ENCODE results near the gene INPP4B. TPM values are rescaled to one million over a fixed set of nuclear protein-coding genes. Genes with fewer than 3 reads are reported as not detected.

INPP4B gene
- total and polyA plus RNA-seq, 3 donors from 2014 or later = 23.2 to 64.5 (median 55.2) TPM

DNA sequence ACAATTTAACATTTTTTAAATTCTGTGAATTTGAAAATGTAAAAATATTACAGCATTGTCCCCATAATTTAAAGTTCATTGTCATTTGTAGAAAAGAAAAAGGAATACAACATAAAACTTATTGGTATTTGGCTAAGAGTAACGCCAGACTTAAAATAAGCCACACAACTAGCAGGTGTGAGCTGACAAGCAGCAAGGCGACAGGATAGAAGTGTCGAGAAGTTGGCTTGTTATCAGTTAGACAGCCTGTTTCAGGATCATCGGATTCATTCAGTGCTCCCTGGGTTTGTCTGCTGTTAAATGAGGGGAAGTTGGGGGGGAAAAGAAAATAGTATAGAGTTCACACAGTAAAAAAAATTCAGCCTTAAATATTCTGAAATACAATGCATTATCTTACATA is 816.1 kb downstream of the INPP4B start:
- intact Hi-C loops (cut with DNase I; ENCODE audit: low total_unique reads) = no loop called here
- TF ChIP-seq, protein P1, sequence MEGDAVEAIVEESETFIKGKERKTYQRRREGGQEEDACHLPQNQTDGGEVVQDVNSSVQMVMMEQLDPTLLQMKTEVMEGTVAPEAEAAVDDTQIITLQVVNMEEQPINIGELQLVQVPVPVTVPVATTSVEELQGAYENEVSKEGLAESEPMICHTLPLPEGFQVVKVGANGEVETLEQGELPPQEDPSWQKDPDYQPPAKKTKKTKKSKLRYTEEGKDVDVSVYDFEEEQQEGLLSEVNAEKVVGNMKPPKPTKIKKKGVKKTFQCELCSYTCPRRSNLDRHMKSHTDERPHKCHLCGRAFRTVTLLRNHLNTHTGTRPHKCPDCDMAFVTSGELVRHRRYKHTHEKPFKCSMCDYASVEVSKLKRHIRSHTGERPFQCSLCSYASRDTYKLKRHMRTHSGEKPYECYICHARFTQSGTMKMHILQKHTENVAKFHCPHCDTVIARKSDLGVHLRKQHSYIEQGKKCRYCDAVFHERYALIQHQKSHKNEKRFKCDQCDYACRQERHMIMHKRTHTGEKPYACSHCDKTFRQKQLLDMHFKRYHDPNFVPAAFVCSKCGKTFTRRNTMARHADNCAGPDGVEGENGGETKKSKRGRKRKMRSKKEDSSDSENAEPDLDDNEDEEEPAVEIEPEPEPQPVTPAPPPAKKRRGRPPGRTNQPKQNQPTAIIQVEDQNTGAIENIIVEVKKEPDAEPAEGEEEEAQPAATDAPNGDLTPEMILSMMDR (IDR thresholded peaks at IDR 0.05) = no peak
- TF ChIP-seq POLR2A (IDR thresholded peaks at IDR 0.05) = no peak
- H3K36me3 ChIP-seq (ENCODE audit: low read depth, missing control alignments) = no peaks in the 10 kb centered on the region
- no peaks in the 10 kb centered on the region for H3K4me1 ChIP-seq
- no peaks in the 10 kb centered on the region for H3K27me3 ChIP-seq
- H3K9me3 ChIP-seq = no peaks in the 10 kb centered on the region
- no peak for DNase-seq
- WGBS, 2 donors = 75 to 81% methylated on average over 4 of the region's 4 CpGs
- no peak overlapping the region for H3K4me3 ChIP-seq
- H3K27ac ChIP-seq = no peak overlapping the region

DNA sequence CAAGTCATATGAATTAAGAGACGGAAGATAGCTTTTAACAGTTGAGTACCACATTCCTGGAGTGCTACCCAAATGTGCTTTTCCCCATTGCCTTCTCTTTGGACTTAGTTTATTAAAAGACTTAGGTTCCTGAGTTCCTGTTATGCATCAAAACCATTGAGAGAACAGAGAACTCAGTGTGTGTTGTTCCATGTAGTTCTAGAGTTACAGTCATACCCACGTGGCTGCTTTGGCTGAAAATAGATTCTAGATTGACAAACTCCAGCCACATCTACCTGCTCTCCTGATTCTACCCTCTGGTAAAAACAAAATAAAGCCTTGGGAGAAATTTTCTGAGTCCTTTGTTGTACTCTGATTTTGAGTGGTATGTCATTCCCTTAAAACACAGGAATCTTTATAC is 824.3 kb downstream of the INPP4B start:
- H3K27me3 ChIP-seq = no peaks in the 10 kb centered on the region
- no peaks in the 10 kb centered on the region for H3K36me3 ChIP-seq (ENCODE audit: low read depth, missing control alignments)
- intact Hi-C loops (cut with DNase I; ENCODE audit: low total_unique reads) = no loop called here
- no peak for DNase-seq
- TF ChIP-seq POLR2A (IDR thresholded peaks at IDR 0.05) = no peak
- TF ChIP-seq, protein P1 (IDR thresholded peaks at IDR 0.05) = no peak
- H3K4me1 ChIP-seq = no peaks in the 10 kb centered on the region
- H3K27ac ChIP-seq = no peak overlapping the region
- H3K9me3 ChIP-seq = no peaks in the 10 kb centered on the region
- no peak overlapping the region for H3K4me3 ChIP-seq
- WGBS, 2 donors = 88 to 97% methylated on average over 2 of the region's 2 CpGs

DNA sequence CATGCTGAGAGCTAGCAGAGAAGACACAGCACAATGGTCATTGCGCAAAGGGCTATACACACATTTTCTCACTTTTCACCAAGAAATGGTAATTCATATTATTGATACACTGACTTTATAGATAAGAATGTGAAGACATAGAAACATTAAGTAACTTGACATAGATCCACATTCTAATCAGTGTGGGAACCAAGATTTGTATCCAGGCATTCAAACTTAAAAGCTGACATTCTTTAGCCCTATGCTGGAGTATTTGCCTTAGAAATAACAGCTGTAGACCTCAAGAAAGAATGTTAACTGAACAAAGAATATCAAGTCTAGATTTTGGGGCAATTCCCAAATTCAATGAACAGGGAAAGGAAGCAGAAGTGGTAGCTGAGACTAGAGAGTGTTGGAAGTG is 824.9 kb downstream of the INPP4B start:
- no peaks in the 10 kb centered on the region for H3K4me1 ChIP-seq
- no peaks in the 10 kb centered on the region for H3K36me3 ChIP-seq (ENCODE audit: low read depth, missing control alignments)
- no peak for DNase-seq
- no peaks in the 10 kb centered on the region for H3K27me3 ChIP-seq
- intact Hi-C loops (cut with DNase I; ENCODE audit: low total_unique reads) = no loop called here
- 97 to 100% methylated on average over 1 of the region's 1 CpG for WGBS, 2 donors
- no peaks in the 10 kb centered on the region for H3K9me3 ChIP-seq
- no peak overlapping the region for H3K4me3 ChIP-seq
- no peak for TF ChIP-seq POLR2A (IDR thresholded peaks at IDR 0.05)
- TF ChIP-seq, protein P1 (IDR thresholded peaks at IDR 0.05) = no peak
- H3K27ac ChIP-seq = no peak overlapping the region

DNA sequence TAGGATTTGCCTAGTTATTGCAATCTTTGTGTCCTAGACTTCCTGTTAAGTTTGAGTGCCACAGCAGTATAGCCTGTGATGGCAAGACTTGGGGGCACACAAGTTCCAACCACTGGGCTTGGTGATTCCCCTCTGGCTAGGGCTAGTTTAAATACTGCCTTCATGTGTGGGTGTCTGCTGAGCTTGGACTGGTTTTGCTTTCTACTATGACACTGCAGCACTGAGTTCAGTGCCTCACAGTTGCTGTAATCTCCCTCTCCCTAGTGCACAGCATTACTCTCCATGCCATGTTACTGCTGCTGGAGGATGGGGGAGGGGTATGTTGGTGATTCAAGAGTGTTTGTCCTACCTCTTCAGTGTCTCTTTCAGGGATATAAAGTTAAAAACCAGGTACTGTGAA is 830.1 kb downstream of the INPP4B start:
- Histone ChIP-seq H3K4me3 (no peak overlapping the region), H3K4me1 (no peaks in the 10 kb centered on the region), H3K9me3 (no peaks in the 10 kb centered on the region), H3K27ac (no peak overlapping the region), H3K36me3 (ENCODE audit: low read depth, missing control alignments) (no peaks in the 10 kb centered on the region), H3K27me3 (no peaks in the 10 kb centered on the region)
- DNase-seq = no peak
- TF ChIP-seq, protein P1 (IDR thresholded peaks at IDR 0.05) = no peak
- no peak for TF ChIP-seq POLR2A (IDR thresholded peaks at IDR 0.05)
- intact Hi-C loops (cut with DNase I; ENCODE audit: low total_unique reads) = no loop called here

DNA sequence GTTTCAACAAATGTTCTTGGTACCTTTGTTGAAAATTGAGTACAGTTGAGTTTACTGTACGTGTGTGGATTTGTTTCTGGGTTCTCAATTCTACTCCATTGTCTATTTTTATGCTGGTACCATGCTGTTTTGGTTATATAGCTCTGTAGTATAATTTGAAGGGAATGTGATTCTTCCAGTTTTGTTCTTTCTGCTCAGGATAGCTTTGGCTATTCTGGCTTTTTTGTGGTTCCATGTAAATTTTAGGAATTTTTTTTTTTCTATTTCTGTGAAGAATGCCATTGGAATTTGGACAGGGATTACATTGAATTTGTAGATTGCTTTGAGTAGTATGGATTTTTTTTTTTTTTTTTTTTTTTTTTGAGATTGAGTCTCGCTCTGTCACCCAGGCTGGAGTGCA is 836.4 kb downstream of the INPP4B start:
- intact Hi-C loops (cut with DNase I; ENCODE audit: low total_unique reads) = no loop called here
- no peaks in the 10 kb centered on the region for H3K27me3 ChIP-seq
- H3K36me3 ChIP-seq (ENCODE audit: low read depth, missing control alignments) = no peaks in the 10 kb centered on the region
- H3K27ac ChIP-seq = no peak overlapping the region
- no peaks in the 10 kb centered on the region for H3K4me1 ChIP-seq
- no peak for TF ChIP-seq POLR2A (IDR thresholded peaks at IDR 0.05)
- TF ChIP-seq, protein P1 (IDR thresholded peaks at IDR 0.05) = no peak
- DNase-seq = no peak
- no peaks in the 10 kb centered on the region for H3K9me3 ChIP-seq
- no peak overlapping the region for H3K4me3 ChIP-seq
- WGBS, 2 donors = 91 to 100% methylated on average over 1 to 2 of the region's 2 CpGs

Data from testis (tissue), 3 donors.